Measurements from ENCODE around the gene ZNF439.

The ZNF439 gene

DNA sequence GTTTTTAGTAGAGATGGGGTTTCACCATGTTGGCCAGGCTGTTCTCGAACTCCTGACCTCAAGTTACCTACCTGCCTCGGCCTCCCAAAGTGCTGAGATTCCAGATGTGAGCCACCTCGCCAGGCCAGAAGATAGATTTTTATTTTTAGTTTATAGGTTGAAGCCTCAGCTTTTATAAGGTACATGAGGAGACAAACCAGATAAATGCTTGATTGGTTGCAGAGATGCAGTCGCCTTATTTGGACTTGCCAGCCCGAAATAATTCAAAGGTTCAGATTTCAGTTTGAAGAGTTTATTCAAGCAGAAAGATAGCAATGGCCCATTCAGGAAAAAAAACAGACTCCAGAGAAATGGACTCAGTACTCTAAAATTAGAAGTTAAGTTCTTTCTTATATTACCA, 42.1 kb downstream of the ZNF439 start:
- TF ChIP-seq FOXM1 (IDR thresholded peaks at IDR 0.05; ENCODE audit: borderline replicate concordance, low read depth) (no peak), NFIC (IDR thresholded peaks at IDR 0.05) (no peak), CEBPB (IDR thresholded peaks at IDR 0.05) (no peak), TCF12 (IDR thresholded peaks at IDR 0.05; ENCODE audit: low read depth) (no peak), EGR1 (IDR thresholded peaks at IDR 0.05) (no peak), ZBTB7A (IDR thresholded peaks at IDR 0.05; ENCODE audit: low read depth) (no peak), CREB1 (IDR thresholded peaks at IDR 0.05; ENCODE audit: low read depth) (no peak), TEAD4 (IDR thresholded peaks at IDR 0.05) (no peak), TAF1 (IDR thresholded peaks at IDR 0.05; ENCODE audit: low read depth) (no peak)
- TF ChIP-seq, protein P1, sequence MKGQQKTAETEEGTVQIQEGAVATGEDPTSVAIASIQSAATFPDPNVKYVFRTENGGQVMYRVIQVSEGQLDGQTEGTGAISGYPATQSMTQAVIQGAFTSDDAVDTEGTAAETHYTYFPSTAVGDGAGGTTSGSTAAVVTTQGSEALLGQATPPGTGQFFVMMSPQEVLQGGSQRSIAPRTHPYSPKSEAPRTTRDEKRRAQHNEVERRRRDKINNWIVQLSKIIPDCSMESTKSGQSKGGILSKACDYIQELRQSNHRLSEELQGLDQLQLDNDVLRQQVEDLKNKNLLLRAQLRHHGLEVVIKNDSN (IDR thresholded peaks at IDR 0.05), result no peak
- TF ChIP-seq, protein P2, sequence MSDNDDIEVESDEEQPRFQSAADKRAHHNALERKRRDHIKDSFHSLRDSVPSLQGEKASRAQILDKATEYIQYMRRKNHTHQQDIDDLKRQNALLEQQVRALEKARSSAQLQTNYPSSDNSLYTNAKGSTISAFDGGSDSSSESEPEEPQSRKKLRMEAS (IDR thresholded peaks at IDR 0.05), result no peak

DNA sequence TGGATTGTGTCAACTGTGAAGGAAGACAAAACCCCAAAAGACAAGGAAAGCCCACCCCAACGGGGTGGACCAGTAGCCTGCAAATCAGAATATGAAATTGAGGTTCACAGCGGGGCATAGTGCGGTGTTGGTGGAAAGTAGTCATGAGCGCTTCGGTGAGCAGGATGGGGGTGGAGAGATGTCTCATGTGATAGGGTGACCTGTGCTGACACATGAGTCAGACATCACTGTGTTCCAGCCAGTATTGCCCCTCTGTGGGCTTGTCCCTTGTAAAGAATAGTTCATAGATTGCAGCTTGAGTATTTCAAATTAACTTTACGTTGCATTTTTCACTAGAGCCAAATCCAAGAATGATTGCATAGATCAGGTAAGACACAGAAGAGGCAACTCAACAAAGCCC, 46.3 kb downstream of the ZNF439 start:
- TF ChIP-seq TEAD4 (IDR thresholded peaks at IDR 0.05) (no peak), CREB1 (IDR thresholded peaks at IDR 0.05; ENCODE audit: low read depth) (no peak), CEBPB (IDR thresholded peaks at IDR 0.05) (no peak), EP300 (IDR thresholded peaks at IDR 0.05; ENCODE audit: borderline replicate concordance) (no peak), FOXM1 (IDR thresholded peaks at IDR 0.05; ENCODE audit: borderline replicate concordance, low read depth) (no peak), YY1 (IDR thresholded peaks at IDR 0.05; ENCODE audit: low read depth) (no peak), RAD21 (IDR thresholded peaks at IDR 0.05; ENCODE audit: low read depth) (no peak), TCF12 (IDR thresholded peaks at IDR 0.05; ENCODE audit: low read depth) (no peak)
- TF ChIP-seq, protein P2 (IDR thresholded peaks at IDR 0.05), result no peak

DNA sequence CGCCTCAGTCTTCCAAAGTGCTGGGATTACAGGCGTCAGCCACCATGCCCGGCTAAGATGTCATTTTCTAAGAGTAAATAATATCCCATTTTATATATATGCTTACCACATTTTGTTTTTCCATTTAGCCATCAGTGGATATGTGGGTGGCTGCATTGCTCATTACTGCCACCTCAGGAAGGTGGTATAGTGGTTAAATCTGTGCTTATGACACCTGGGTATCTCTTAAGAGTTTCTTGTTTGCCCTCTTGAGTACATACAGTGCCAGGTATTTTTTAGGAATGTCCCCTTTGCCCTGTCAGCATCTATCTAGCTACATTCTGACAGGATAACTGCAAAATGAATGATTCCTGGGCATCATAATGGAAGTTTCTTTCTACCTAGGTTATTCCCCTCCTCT, 53.7 kb downstream of the ZNF439 start:
- no peak for TF ChIP-seq NFIC (IDR thresholded peaks at IDR 0.05)
- no peak for TF ChIP-seq YY1 (IDR thresholded peaks at IDR 0.05; ENCODE audit: low read depth)
- no peak for TF ChIP-seq CEBPB (IDR thresholded peaks at IDR 0.05)
- no peak for TF ChIP-seq TAF1 (IDR thresholded peaks at IDR 0.05; ENCODE audit: low read depth)
- TF ChIP-seq, protein P2 (IDR thresholded peaks at IDR 0.05), result no peak
- no peak for TF ChIP-seq FOXM1 (IDR thresholded peaks at IDR 0.05; ENCODE audit: borderline replicate concordance, low read depth)
- no peak for TF ChIP-seq ZBTB7A (IDR thresholded peaks at IDR 0.05; ENCODE audit: low read depth)
- no peak for TF ChIP-seq EGR1 (IDR thresholded peaks at IDR 0.05)
- no peak for TF ChIP-seq TEAD4 (IDR thresholded peaks at IDR 0.05)
- no peak for TF ChIP-seq RAD21 (IDR thresholded peaks at IDR 0.05; ENCODE audit: low read depth)
- TF ChIP-seq TCF12 (IDR thresholded peaks at IDR 0.05; ENCODE audit: low read depth), result no peak
- no peak for TF ChIP-seq EP300 (IDR thresholded peaks at IDR 0.05; ENCODE audit: borderline replicate concordance)
- TF ChIP-seq, protein P3, sequence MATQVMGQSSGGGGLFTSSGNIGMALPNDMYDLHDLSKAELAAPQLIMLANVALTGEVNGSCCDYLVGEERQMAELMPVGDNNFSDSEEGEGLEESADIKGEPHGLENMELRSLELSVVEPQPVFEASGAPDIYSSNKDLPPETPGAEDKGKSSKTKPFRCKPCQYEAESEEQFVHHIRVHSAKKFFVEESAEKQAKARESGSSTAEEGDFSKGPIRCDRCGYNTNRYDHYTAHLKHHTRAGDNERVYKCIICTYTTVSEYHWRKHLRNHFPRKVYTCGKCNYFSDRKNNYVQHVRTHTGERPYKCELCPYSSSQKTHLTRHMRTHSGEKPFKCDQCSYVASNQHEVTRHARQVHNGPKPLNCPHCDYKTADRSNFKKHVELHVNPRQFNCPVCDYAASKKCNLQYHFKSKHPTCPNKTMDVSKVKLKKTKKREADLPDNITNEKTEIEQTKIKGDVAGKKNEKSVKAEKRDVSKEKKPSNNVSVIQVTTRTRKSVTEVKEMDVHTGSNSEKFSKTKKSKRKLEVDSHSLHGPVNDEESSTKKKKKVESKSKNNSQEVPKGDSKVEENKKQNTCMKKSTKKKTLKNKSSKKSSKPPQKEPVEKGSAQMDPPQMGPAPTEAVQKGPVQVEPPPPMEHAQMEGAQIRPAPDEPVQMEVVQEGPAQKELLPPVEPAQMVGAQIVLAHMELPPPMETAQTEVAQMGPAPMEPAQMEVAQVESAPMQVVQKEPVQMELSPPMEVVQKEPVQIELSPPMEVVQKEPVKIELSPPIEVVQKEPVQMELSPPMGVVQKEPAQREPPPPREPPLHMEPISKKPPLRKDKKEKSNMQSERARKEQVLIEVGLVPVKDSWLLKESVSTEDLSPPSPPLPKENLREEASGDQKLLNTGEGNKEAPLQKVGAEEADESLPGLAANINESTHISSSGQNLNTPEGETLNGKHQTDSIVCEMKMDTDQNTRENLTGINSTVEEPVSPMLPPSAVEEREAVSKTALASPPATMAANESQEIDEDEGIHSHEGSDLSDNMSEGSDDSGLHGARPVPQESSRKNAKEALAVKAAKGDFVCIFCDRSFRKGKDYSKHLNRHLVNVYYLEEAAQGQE (IDR thresholded peaks at IDR 0.05; ENCODE audit: low read depth), result no peak
- no peak for TF ChIP-seq CREB1 (IDR thresholded peaks at IDR 0.05; ENCODE audit: low read depth)
- TF ChIP-seq, protein P1 (IDR thresholded peaks at IDR 0.05), result no peak

DNA sequence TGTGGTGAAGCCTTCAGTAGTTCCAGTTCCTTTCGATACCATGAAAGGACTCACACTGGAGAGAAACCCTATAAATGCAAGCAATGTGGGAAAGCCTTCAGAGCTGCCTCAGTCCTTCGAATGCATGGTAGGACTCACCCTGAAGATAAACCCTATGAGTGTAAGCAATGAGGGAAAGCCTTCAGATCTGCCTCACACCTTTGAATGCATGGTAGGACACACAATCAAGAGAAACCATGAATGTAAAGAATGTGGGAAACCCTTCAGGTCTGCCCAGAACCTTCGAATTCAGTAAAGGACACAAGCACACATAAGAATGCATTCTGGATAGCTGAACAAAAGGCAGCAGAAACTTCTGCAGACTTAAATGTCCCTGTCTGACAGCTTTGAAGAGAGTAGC, 57.4 kb downstream of the ZNF439 start:
- no peak for TF ChIP-seq NFIC (IDR thresholded peaks at IDR 0.05)
- no peak for TF ChIP-seq TEAD4 (IDR thresholded peaks at IDR 0.05)
- TF ChIP-seq TCF12 (IDR thresholded peaks at IDR 0.05; ENCODE audit: low read depth), result no peak
- TF ChIP-seq TAF1 (IDR thresholded peaks at IDR 0.05; ENCODE audit: low read depth), result no peak
